ENCODE data around the gene SOX13. TPM values are rescaled to one million over a fixed set of nuclear protein-coding genes. Genes with fewer than 3 reads are reported as not detected.
"Not testable (repeated sequence)": the region's sequence is repeated elsewhere in the genome, so short reads cannot be mapped to it uniquely, and the experiment has no call there.

The SOX13 gene
- total and polyA plus RNA-seq, 3 donors from 2014 or later: 17.8 to 33.4 (median 29.1) TPM

DNA sequence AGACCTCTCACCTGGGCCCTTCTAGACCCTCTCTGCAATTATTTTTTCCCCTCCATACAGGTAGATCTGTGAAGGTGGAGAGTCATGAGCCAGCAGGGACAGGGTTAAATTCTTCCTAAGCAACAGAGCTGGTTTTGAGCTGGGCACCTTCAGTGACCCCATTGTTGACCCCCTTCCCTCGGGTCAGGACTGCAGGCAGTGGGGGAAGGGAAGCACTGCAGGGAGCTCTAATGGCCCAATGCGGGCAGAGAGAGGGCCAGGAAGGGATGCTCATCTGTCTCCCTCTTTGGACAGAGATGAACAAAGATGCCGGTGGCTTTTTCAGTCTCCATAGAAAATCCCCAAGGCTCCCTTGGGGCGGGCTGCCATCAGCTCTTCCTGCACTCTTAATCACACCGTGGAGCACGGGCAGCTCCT is 21.4 kb downstream of the SOX13 start:
- no peak for DNase-seq
- H3K27ac ChIP-seq: no peak overlapping the region
- no peaks in the 10 kb centered on the region for H3K9me3 ChIP-seq
- H3K36me3 ChIP-seq (ENCODE audit: low read depth, missing control alignments): no peaks in the 10 kb centered on the region
- no peak overlapping the region for H3K4me3 ChIP-seq
- WGBS, 2 donors: 54 to 57% methylated on average over 6 of the region's 6 CpGs
- intact Hi-C loops (cut with DNase I; ENCODE audit: low total_unique reads): no loop called here
- no peaks in the 10 kb centered on the region for H3K27me3 ChIP-seq
- TF ChIP-seq, protein P1, sequence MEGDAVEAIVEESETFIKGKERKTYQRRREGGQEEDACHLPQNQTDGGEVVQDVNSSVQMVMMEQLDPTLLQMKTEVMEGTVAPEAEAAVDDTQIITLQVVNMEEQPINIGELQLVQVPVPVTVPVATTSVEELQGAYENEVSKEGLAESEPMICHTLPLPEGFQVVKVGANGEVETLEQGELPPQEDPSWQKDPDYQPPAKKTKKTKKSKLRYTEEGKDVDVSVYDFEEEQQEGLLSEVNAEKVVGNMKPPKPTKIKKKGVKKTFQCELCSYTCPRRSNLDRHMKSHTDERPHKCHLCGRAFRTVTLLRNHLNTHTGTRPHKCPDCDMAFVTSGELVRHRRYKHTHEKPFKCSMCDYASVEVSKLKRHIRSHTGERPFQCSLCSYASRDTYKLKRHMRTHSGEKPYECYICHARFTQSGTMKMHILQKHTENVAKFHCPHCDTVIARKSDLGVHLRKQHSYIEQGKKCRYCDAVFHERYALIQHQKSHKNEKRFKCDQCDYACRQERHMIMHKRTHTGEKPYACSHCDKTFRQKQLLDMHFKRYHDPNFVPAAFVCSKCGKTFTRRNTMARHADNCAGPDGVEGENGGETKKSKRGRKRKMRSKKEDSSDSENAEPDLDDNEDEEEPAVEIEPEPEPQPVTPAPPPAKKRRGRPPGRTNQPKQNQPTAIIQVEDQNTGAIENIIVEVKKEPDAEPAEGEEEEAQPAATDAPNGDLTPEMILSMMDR (IDR thresholded peaks at IDR 0.05): no peak
- no peak for TF ChIP-seq POLR2A (IDR thresholded peaks at IDR 0.05)
- peaks cover 39% of the 10 kb centered on the region for H3K4me1 ChIP-seq

DNA sequence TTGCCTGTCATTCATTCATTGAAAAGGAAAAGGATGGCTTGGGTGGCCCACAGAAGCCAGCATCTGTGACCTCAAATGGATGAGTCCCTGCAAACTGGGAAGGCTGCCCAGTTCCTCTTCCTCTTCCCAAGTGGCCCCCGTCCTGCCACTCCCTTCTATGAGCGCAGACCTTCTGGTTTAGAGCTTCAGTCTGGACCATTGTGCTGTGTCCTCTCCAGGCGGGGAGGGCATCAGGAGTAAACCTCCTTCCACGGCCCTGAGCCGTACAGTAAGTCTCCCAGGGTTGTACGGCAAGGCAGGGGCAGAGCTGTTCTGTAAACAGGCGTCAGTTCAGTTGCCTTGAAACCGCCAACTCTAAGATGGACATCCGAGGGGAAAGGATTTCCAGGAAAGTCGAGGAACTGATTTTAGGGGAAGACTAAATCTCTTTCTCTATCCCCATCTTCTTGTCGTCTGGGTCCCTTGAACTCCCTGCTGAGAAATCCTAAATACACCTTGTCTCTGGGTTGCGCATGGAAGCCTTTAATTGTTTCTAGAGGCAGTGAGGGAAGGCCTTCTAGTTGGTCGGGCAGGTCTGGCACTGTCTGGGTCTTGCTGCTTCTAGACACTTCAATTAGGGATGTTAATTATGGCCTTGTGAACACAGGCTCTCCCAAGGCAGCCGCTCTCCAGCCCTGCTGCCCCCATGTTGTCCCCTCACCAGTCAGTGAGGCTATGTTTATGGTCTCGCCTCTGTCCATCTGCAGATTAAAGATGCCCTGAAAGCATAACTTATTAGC is 22.1 kb downstream of the SOX13 start:
- TF ChIP-seq, protein P1 (IDR thresholded peaks at IDR 0.05): no peak
- TF ChIP-seq POLR2A (IDR thresholded peaks at IDR 0.05): no peak
- WGBS, 2 donors: 74 to 86% methylated on average over 15 of the region's 15 CpGs
- Histone ChIP-seq H3K36me3 (ENCODE audit: low read depth, missing control alignments) (no peaks in the 10 kb centered on the region), H3K9me3 (no peaks in the 10 kb centered on the region), H3K4me1 (peaks cover 31% of the 10 kb centered on the region), H3K27me3 (no peaks in the 10 kb centered on the region), H3K27ac (no peak overlapping the region), H3K4me3 (no peak overlapping the region)
- intact Hi-C loops (cut with DNase I; ENCODE audit: low total_unique reads): no loop called here
- no peak for DNase-seq

DNA sequence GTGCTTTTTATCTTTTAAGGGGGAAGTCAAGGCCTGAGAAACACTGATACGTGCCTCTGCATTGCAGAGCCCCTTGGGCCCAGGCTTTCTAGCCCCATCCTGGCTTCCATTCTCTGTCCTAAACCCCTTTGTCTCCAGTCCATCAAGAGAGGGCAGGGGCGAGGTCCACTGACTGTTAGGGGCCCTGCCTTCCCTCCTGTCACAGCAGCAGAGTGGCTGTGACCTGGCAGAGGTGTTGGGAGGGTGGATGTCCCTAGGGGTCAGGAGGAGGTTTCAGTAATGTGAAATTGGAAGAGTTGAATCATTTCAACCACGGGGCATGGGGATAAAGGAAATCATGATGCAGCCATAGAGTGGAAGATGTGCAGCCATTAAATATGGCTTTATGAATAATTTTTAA is 24.0 kb downstream of the SOX13 start:
- Histone ChIP-seq H3K9me3 (no peaks in the 10 kb centered on the region), H3K4me1 (peaks cover 20% of the 10 kb centered on the region), H3K4me3 (no peak overlapping the region), H3K27me3 (no peaks in the 10 kb centered on the region), H3K36me3 (ENCODE audit: low read depth, missing control alignments) (no peaks in the 10 kb centered on the region), H3K27ac (no peak overlapping the region)
- TF ChIP-seq POLR2A (IDR thresholded peaks at IDR 0.05): no peak
- TF ChIP-seq, protein P1 (IDR thresholded peaks at IDR 0.05): no peak
- DNase-seq: no peak
- intact Hi-C loops (cut with DNase I; ENCODE audit: low total_unique reads): no loop called here
- WGBS, 2 donors: 66 to 73% methylated on average over 3 of the region's 3 CpGs

DNA sequence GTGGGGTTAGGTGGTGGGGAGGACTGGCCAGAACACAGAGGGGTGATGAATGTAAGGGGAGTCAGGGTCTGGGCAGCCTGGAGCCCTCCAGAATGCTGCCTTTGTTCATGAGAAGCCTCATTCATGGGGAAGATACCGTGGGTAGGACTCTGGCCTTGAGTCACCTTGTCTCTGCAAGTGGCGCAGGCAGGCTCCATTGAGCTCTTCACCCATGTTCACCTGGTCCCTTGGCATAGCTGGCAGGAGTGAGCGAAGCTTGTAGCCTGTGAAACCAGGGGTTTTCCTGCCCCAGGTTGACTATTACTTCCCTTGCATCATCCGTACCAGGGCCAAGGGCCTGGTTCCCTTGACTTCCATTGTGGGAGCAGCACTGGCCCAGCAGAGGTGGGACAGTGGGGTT is 25.8 kb downstream of the SOX13 start:
- 86 to 93% methylated on average over 4 of the region's 4 CpGs for WGBS, 2 donors
- H3K4me1 ChIP-seq: peaks cover 13% of the 10 kb centered on the region
- no peak for DNase-seq
- no peaks in the 10 kb centered on the region for H3K9me3 ChIP-seq
- H3K36me3 ChIP-seq (ENCODE audit: low read depth, missing control alignments): no peaks in the 10 kb centered on the region
- intact Hi-C loops (cut with DNase I; ENCODE audit: low total_unique reads): no loop called here
- no peak overlapping the region for H3K27ac ChIP-seq
- no peaks in the 10 kb centered on the region for H3K27me3 ChIP-seq
- no peak for TF ChIP-seq POLR2A (IDR thresholded peaks at IDR 0.05)
- TF ChIP-seq, protein P1 (IDR thresholded peaks at IDR 0.05): no peak
- no peak overlapping the region for H3K4me3 ChIP-seq

DNA sequence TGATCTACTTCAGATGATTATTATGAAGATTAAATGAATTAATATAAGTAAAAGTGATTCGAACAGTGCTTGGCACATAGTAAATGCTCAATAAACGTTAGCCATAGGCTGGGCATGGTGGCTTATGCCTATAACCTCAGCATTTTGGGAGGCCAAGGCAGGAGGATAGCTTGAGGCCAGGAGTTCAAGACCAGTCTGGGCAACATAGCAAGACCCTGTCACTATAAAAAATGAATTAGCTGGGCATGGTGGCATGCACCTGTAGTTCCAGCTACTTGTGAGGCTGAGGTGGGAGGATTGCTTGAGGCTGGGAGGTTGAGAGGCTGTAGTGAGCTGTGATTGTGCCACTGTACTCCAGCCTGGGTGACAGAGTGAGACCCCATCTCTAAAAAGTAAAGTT is 26.8 kb downstream of the SOX13 start:
- H3K27me3 ChIP-seq; H3K9me3 ChIP-seq; H3K27ac ChIP-seq; DNase-seq; H3K36me3 ChIP-seq (ENCODE audit: low read depth, missing control alignments); H3K4me3 ChIP-seq; intact Hi-C loops (cut with DNase I; ENCODE audit: low total_unique reads); H3K4me1 ChIP-seq: not testable (repeated sequence)
- 81 to 90% methylated on average over 2 of the region's 2 CpGs for WGBS, 2 donors
